GM23338 (cell line): ENCODE measurements around the gene LRTM2. TPM values are rescaled to one million over a fixed set of nuclear protein-coding genes. Genes with fewer than 3 reads are reported as not detected.

Experiments used
- ATAC-seq: fragments of 200-7000 bp; cut with Tn5 transposase; 3 replicates; pipeline ENCODE4 v1.9.1; 2020
- DNase-seq: peaks from one replicate; pipeline ENCODE4 v3.0.0-alpha.2; 2015; ENCODE audit warnings: low spot score
- H2AFZ ChIP-seq: fragments of 200-600 bp; sonication (generic); 2 replicates; pipeline ENCODE4 v1.8.0; 2016; ENCODE audit warnings: antibody characterized with exemption, mild to moderate bottlenecking, moderate library complexity
- H3F3A ChIP-seq: fragments of 200-600 bp; sonication (generic); replicated peaks from 2 replicates; pipeline ENCODE4 v1.8.0; 2017; ENCODE audit warnings: antibody characterized with exemption, mixed run types, low read depth
- H3K27ac ChIP-seq: fragments of 200-600 bp; sonication (generic); 2 replicates; pipeline ENCODE4 v1.6.1; 2016; ENCODE audit warnings: low read depth
- H3K27me3 ChIP-seq: fragments of 200-600 bp; sonication (generic); 2 replicates; pipeline ENCODE4 v1.8.0; 2016; ENCODE audit warnings: mild to moderate bottlenecking, mixed run types, moderate library complexity; ENCODE audit not compliant: insufficient read depth
- H3K36me3 ChIP-seq: fragments of 200-600 bp; sonication (generic); 2 replicates; pipeline ENCODE4 v1.8.0; 2016; ENCODE audit warnings: mild to moderate bottlenecking; ENCODE audit not compliant: insufficient read depth
- H3K4me1 ChIP-seq: fragments of 200-600 bp; sonication (generic); 2 replicates; pipeline ENCODE4 v1.8.0; 2016; ENCODE audit warnings: mild to moderate bottlenecking, moderate library complexity; ENCODE audit not compliant: insufficient read depth
- H3K4me2 ChIP-seq: fragments of 200-600 bp; sonication (generic); 2 replicates; pipeline ENCODE4 v1.7.1; 2017; ENCODE audit warnings: mixed run types
- H3K4me3 ChIP-seq: fragments of 200-600 bp; sonication (generic); 2 replicates; pipeline ENCODE4 v1.6.1; 2016; ENCODE audit warnings: mixed run types
- H3K79me2 ChIP-seq: fragments of 200-600 bp; sonication (generic); replicated peaks from 2 replicates; pipeline ENCODE4 v1.8.0; 2017; ENCODE audit warnings: mild to moderate bottlenecking; ENCODE audit not compliant: insufficient read depth
- H3K9me2 ChIP-seq: fragments of 200-600 bp; sonication (generic); 2 replicates; pipeline ENCODE4 v1.8.0; 2017; ENCODE audit not compliant: insufficient read depth
- H4K20me1 ChIP-seq: fragments of 200-600 bp; sonication (generic); replicated peaks from 2 replicates; pipeline ENCODE4 v1.8.0; 2017; ENCODE audit warnings: mild to moderate bottlenecking; ENCODE audit not compliant: insufficient read depth
- H3K27ac Mint-ChIP-seq: 2 replicates; pipeline ENCODE4 v1.8.0; 2020; ENCODE audit warnings: inconsistent platforms, mild to moderate bottlenecking, moderate library complexity, mixed read lengths
- H3K27me3 Mint-ChIP-seq: 3 replicates; pipeline ENCODE4 v1.8.0; 2022; ENCODE audit warnings: low read depth, mild to moderate bottlenecking, moderate library complexity, mixed read lengths, inconsistent platforms; ENCODE audit not compliant: insufficient read depth, poor library complexity
- H3K36me3 Mint-ChIP-seq: 3 replicates; pipeline ENCODE4 v1.8.0; 2021; ENCODE audit warnings: low read depth, mild to moderate bottlenecking, inconsistent platforms, moderate library complexity, mixed read lengths
- H3K4me1 Mint-ChIP-seq: 3 replicates; pipeline ENCODE4 v1.8.0; 2020; ENCODE audit warnings: mild to moderate bottlenecking, inconsistent platforms, mixed read lengths
- H3K4me3 Mint-ChIP-seq: 3 replicates; pipeline ENCODE4 v1.8.0; 2021; ENCODE audit warnings: moderate library complexity, mild to moderate bottlenecking, inconsistent platforms, mixed read lengths
- H3K9me3 Mint-ChIP-seq: 3 replicates; pipeline ENCODE4 v1.8.0; 2020; ENCODE audit warnings: moderate library complexity, mild to moderate bottlenecking, inconsistent platforms, mixed read lengths
- CREB1 ChIP-seq: fragments of 250-450 bp; sonication (Bioruptor Pico); IDR thresholded peaks from 2 replicates; pipeline ENCODE4 v1.5.0; 2020; ENCODE audit warnings: low read depth, mild to moderate bottlenecking, moderate library complexity
- EZH2 ChIP-seq: fragments of 200-600 bp; sonication (generic); IDR thresholded peaks from one replicate; pipeline ENCODE4 v1.8.0; 2017; ENCODE audit warnings: antibody characterized with exemption, mild to moderate bottlenecking, low read depth; ENCODE audit not compliant: unreplicated experiment
- EZH2phosphoT487 ChIP-seq: fragments of 200-600 bp; sonication (generic); IDR thresholded peaks from one replicate; pipeline ENCODE4 v1.8.1; 2018; ENCODE audit warnings: antibody characterized with exemption; ENCODE audit not compliant: unreplicated experiment
- JUNB ChIP-seq: IDR thresholded peaks from one replicate; pipeline ENCODE4 v1.6.1; 2016; ENCODE audit warnings: antibody characterized with exemption; ENCODE audit not compliant: unreplicated experiment
- ZNF331 ChIP-seq: fragments of 250-450 bp; sonication (Bioruptor Pico); IDR thresholded peaks from 2 replicates; pipeline ENCODE4 v1.5.0; 2020; ENCODE audit warnings: low read depth, mild to moderate bottlenecking, moderate library complexity
- polyA plus RNA-seq: library from polyadenylated mRNA; unstranded; fragments of >200 nt; fragmentation: Nextera tagmentation; extraction: Ambion mirVana; gene quantifications from 2 replicates; pipeline ENCODE4 v1.2.1, GENCODE V29; 2016
- total RNA-seq: library from RNA; depleted of rRNA; stranded (reverse); fragments of >200 nt; shearing (Covaris generic); gene quantifications from 2 replicates; pipeline ENCODE4 v1.2.3, GENCODE V29; 2014
- TF ChIP-seq, protein P1 (sequence below): fragments of 250-450 bp; sonication (Bioruptor Pico); IDR thresholded peaks from 2 replicates; pipeline ENCODE4 v1.5.0; 2020; ENCODE audit warnings: mild to moderate bottlenecking, moderate library complexity
- TF ChIP-seq, protein P2 (sequence below): IDR thresholded peaks from one replicate; pipeline ENCODE4 v1.6.1; 2018; ENCODE audit warnings: antibody characterized with exemption; ENCODE audit not compliant: unreplicated experiment
- TF ChIP-seq, protein P3 (sequence below), 2 experiments: fragments of 200-600 bp in 1 of 2; sonication (generic) in 1 of 2; conservative IDR thresholded peaks; 2 replicates each; pipeline versions ENCODE4 v1.5.1 to v1.6.1; 2016 to 2017; ENCODE audit warnings: antibody characterized with exemption in 2 of 2, low read depth in 2 of 2, mild to moderate bottlenecking in 2 of 2, moderate library complexity in 1 of 2

The LRTM2 gene
- total and polyA plus RNA-seq, 2 experiments from 2014 or later: 0.08 TPM; not detected in 1

DNA sequence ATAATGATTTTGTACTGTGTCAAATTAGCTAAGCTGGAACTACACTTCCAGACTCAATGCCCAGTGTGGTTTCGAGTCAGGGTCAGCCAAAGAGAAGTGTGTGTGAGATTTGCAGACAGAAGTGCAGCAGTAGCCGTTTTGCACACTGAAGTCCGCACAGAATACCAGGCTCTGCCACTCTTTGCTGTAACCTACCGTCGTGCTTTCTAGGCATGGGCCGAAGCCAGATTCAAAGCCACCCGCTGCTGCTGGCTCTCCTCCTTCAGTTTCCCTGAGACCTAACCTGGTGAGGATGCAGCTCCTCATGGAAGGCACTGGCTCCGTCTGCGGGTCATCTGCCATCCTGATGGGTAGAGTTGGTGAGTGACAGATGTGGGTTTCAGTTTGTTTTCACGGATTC lies 48.8 kb downstream of the LRTM2 start (continued):
- TF ChIP-seq, protein P1, sequence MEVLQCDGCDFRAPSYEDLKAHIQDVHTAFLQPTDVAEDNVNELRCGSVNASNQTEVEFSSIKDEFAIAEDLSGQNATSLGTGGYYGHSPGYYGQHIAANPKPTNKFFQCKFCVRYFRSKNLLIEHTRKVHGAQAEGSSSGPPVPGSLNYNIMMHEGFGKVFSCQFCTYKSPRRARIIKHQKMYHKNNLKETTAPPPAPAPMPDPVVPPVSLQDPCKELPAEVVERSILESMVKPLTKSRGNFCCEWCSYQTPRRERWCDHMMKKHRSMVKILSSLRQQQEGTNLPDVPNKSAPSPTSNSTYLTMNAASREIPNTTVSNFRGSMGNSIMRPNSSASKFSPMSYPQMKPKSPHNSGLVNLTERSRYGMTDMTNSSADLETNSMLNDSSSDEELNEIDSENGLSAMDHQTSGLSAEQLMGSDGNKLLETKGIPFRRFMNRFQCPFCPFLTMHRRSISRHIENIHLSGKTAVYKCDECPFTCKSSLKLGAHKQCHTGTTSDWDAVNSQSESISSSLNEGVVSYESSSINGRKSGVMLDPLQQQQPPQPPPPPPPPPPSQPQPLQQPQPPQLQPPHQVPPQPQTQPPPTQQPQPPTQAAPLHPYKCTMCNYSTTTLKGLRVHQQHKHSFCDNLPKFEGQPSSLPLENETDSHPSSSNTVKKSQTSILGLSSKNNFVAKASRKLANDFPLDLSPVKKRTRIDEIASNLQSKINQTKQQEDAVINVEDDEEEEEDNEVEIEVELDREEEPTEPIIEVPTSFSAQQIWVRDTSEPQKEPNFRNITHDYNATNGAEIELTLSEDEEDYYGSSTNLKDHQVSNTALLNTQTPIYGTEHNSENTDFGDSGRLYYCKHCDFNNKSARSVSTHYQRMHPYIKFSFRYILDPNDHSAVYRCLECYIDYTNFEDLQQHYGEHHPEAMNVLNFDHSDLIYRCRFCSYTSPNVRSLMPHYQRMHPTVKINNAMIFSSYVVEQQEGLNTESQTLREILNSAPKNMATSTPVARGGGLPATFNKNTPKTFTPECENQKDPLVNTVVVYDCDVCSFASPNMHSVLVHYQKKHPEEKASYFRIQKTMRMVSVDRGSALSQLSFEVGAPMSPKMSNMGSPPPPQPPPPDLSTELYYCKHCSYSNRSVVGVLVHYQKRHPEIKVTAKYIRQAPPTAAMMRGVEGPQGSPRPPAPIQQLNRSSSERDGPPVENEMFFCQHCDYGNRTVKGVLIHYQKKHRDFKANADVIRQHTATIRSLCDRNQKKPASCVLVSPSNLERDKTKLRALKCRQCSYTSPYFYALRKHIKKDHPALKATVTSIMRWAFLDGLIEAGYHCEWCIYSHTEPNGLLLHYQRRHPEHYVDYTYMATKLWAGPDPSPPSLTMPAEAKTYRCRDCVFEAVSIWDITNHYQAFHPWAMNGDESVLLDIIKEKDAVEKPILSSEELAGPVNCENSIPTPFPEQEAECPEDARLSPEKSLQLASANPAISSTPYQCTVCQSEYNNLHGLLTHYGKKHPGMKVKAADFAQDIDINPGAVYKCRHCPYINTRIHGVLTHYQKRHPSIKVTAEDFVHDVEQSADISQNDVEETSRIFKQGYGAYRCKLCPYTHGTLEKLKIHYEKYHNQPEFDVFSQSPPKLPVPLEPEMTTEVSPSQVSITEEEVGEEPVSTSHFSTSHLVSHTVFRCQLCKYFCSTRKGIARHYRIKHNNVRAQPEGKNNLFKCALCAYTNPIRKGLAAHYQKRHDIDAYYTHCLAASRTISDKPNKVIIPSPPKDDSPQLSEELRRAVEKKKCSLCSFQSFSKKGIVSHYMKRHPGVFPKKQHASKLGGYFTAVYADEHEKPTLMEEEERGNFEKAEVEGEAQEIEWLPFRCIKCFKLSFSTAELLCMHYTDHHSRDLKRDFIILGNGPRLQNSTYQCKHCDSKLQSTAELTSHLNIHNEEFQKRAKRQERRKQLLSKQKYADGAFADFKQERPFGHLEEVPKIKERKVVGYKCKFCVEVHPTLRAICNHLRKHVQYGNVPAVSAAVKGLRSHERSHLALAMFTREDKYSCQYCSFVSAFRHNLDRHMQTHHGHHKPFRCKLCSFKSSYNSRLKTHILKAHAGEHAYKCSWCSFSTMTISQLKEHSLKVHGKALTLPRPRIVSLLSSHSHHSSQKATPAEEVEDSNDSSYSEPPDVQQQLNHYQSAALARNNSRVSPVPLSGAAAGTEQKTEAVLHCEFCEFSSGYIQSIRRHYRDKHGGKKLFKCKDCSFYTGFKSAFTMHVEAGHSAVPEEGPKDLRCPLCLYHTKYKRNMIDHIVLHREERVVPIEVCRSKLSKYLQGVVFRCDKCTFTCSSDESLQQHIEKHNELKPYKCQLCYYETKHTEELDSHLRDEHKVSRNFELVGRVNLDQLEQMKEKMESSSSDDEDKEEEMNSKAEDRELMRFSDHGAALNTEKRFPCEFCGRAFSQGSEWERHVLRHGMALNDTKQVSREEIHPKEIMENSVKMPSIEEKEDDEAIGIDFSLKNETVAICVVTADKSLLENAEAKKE (CRISPR knock-in tag): no peak
- TF ChIP-seq, protein P2, sequence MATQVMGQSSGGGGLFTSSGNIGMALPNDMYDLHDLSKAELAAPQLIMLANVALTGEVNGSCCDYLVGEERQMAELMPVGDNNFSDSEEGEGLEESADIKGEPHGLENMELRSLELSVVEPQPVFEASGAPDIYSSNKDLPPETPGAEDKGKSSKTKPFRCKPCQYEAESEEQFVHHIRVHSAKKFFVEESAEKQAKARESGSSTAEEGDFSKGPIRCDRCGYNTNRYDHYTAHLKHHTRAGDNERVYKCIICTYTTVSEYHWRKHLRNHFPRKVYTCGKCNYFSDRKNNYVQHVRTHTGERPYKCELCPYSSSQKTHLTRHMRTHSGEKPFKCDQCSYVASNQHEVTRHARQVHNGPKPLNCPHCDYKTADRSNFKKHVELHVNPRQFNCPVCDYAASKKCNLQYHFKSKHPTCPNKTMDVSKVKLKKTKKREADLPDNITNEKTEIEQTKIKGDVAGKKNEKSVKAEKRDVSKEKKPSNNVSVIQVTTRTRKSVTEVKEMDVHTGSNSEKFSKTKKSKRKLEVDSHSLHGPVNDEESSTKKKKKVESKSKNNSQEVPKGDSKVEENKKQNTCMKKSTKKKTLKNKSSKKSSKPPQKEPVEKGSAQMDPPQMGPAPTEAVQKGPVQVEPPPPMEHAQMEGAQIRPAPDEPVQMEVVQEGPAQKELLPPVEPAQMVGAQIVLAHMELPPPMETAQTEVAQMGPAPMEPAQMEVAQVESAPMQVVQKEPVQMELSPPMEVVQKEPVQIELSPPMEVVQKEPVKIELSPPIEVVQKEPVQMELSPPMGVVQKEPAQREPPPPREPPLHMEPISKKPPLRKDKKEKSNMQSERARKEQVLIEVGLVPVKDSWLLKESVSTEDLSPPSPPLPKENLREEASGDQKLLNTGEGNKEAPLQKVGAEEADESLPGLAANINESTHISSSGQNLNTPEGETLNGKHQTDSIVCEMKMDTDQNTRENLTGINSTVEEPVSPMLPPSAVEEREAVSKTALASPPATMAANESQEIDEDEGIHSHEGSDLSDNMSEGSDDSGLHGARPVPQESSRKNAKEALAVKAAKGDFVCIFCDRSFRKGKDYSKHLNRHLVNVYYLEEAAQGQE: no peak

DNA sequence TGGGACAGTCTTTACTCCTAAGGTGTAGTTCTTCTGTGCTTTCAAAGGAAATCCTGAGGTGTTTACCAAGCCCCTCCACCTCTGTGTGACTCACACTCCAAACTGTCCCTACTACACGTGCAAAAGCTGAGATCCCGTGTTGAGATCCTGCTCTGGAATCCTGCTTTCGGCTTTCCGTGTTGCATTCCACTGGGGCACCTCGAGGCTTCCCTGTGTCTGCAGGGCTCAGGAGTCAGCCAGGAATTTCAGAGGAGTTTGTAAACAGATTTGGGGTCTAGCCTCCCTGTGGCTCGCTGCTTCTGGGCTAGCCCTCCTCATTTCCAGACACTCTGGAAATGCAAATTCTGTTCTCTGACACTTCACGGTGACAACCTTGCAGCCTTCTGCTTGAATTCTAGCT lies 49.7 kb downstream of the LRTM2 start:
- no peaks in the 10 kb centered on the region for H4K20me1 ChIP-seq
- peak; percentile 42; the same call in 2 of the 3 replicates for ATAC-seq
- TF ChIP-seq JUNB: no peak
- TF ChIP-seq CREB1: no peak
- no peak for TF ChIP-seq ZNF331 (CRISPR knock-in tag)
- TF ChIP-seq EZH2: no peak
- TF ChIP-seq EZH2phosphoT487: no peak
- TF ChIP-seq, protein P3, sequence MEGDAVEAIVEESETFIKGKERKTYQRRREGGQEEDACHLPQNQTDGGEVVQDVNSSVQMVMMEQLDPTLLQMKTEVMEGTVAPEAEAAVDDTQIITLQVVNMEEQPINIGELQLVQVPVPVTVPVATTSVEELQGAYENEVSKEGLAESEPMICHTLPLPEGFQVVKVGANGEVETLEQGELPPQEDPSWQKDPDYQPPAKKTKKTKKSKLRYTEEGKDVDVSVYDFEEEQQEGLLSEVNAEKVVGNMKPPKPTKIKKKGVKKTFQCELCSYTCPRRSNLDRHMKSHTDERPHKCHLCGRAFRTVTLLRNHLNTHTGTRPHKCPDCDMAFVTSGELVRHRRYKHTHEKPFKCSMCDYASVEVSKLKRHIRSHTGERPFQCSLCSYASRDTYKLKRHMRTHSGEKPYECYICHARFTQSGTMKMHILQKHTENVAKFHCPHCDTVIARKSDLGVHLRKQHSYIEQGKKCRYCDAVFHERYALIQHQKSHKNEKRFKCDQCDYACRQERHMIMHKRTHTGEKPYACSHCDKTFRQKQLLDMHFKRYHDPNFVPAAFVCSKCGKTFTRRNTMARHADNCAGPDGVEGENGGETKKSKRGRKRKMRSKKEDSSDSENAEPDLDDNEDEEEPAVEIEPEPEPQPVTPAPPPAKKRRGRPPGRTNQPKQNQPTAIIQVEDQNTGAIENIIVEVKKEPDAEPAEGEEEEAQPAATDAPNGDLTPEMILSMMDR (conservative IDR thresholded peaks at IDR 0.05; ENCODE audit: low read depth in 2 of 2): no peak
- TF ChIP-seq, protein P2: no peak
- no peak overlapping the region for H3K27ac ChIP-seq
- H3K4me3 ChIP-seq: no peak overlapping the region
- Mint-ChIP-seq H3K36me3 (no peaks in the 10 kb centered on the region), H3K27me3 (peaks cover 9% of the 10 kb centered on the region), H3K4me3 (no peak overlapping the region), H3K9me3 (no peaks in the 10 kb centered on the region), H3K27ac (no peak overlapping the region), H3K4me1 (peaks cover 5% of the 10 kb centered on the region; the same call in 2 of the 3 replicates)
- no peak overlapping the region for H2AFZ ChIP-seq
- no peaks in the 10 kb centered on the region for H3K79me2 ChIP-seq
- no peak overlapping the region for H3K4me2 ChIP-seq
- DNase-seq: peak; percentile 8
- no peaks in the 10 kb centered on the region for H3K4me1 ChIP-seq
- no peaks in the 10 kb centered on the region for H3K9me2 ChIP-seq
- H3K27me3 ChIP-seq: no peaks in the 10 kb centered on the region
- H3F3A ChIP-seq: peaks cover 7% of the 10 kb centered on the region; the same call in 1 of the 2 replicates
- H3K36me3 ChIP-seq: no peaks in the 10 kb centered on the region
